NCI-H2227 treated with DMSO at 0.1 percent for 48 hours (cell line): ENCODE data around the gene PICK1.

ENCODE experiments used
- DNase-seq: peaks from one replicate; lab custom pipeline; 2025; lab: John Stamatoyannopoulos, UW

Gene PICK1

GRCh38 chr22:38049812-38050619 is 7.2 kb upstream of the PICK1 start:
- no peak for DNase-seq

- no peak for DNase-seq
Observed at GRCh38 chr22:38050720-38051119, 6.5 kb upstream of the PICK1 start.

- DNase-seq: no peak
Observed at GRCh38 chr22:38051261-38051660, 5.9 kb upstream of the PICK1 start.

- peak; percentile 63 for DNase-seq
Observed at GRCh38 chr22:38051900-38052862, 5.0 kb upstream of the PICK1 start.

- DNase-seq: no peak
Observed at GRCh38 chr22:38062791-38063190, 5.6 kb downstream of the PICK1 start.

DNA sequence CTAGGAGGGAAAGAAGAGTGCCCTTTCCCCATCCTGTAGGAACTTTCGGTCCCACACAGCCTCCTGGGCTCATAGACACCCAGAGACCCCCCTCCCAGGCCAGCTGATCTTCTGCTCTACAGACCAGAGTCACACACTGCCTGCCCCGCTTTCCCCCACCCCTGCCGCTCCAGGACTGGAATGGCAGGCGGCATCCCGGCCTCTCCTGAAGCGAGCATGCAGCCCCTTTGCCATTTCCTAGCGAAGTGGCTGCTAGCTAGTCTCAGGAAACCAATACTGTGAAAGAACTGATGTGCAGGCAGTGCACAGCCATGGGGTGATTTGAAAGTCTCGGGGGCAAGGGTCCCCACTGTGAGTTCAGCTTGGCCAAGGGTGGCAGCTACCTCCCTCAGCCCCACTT is 8.3 kb downstream of the PICK1 start:
- DNase-seq: no peak

DNA sequence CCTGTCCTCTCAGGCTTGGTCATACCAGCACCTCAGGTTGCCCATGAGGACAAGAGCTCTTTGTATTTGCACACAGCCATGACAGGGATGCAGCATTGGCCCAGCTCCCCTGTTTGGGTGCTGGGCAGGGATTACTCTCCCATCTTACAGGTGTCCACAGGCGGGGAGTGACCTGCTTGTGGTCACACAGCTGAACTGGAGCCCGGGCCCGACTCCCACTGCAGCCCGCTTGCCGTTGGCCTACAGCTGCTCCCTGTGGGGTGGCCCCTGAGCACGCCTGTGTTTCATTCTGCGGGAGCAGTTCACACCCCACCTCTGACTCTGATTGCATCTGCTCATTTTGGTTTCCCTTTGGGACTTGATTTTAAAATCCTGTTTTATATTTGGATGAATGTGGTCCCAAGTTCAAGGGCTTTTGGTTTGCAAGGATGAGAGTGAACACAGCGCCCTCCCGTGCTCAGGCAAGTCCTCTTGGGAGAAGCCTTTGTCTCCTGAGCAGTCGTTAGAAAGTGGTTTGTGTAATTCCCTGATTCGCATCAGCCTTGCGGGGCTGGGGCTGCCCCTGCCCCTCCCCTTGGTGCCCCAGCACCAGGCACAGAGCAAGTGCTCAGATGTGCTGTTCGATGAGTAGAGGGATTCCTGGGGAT is 9.3 kb downstream of the PICK1 start:
- DNase-seq: no peak

DNA sequence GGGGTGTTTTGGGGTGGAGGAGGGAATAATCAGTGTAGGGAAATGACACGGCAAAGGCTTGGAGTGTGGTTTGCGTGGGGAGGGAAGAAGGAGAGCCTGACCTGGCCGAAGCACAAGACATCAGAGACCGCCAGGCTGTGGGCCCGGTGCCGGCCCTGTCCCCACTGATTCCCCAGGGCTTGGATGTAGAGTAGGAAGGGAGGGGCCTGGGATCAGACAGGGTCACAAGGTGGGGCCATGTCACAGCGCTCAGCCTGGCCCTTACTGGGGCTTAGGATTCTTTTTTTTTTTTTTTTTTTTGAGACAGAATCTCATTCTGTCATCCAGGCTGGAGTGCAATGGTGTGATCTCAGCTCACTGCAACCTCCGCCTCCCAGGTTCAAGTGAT is 9.8 kb downstream of the PICK1 start:
- no peak for DNase-seq

GRCh38 chr22:38067761-38068360 is 10.7 kb downstream of the PICK1 start:
- no peak for DNase-seq

DNA sequence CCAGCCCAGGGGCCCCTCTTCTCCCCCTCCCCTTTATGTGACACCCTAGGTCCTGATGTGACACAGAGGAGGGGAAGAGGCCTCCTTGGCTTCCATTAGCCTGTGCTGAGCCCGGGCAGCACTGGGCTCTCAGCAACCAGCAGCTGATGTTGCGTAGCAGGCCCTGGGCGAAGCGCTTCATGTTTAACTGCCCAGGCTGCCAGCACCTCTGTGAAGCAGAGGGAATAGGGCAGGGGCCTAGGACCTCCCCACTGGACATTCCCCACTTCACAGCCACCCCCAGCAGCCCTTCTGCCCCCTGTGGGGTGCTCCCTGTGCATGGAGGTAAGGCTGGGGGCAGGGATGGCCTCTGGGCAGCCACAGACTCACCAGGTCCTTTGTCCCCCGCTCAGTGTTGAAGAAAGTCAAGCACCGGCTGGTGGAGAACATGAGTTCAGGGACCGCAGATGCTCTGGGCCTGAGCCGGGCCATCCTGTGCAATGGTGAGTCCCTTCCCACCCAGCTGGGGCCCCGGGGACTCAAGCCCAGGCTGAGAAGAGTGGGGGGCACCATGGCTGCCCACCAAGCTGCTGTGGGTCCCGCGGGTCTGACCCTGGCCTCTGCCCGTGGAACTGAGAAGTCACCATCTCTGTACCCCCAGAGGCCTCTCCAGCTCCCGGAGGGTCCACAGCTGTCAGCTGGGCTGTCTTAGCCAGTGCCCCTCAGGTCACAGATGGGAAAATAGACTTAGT is 11.6 kb downstream of the PICK1 start:
- DNase-seq: no peak

- DNase-seq: peak; percentile 83
Observed at GRCh38 chr22:38069372-38070249, 12.4 kb downstream of the PICK1 start.

DNA sequence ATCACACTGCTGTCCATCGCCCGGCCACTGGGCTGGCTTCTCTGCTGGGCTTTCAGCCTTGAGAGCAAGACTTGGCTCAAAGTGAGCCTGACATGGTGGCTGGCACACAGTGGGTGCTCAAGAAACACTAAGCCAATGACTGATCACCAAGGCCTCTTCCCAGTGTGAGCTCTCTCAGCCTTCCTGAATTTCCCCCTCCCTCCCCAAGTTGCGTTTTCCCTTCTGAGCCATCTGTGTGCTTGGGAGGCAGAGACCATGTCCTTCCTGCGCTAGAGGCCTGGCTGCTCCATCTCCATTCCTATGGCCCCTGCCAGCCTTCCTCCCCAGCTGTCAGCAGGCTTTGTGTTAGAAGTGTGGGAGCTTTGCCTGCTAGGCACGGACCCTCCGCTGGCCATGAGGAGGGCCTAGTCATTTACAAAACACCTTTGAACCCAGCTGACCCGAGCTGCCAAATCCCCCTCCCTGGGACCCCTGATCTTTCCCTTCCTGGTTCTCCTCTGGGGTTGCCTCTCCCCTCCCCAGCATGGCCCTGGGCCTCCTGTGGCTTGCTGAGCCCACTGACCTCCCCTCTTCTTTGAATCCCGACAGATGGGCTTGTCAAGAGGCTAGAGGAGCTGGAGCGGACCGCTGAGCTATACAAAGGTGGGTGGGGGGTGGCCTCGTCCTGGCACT is 13.2 kb downstream of the PICK1 start:
- DNase-seq: no peak

- DNase-seq: no peak
Observed at GRCh38 chr22:38071421-38072321, 14.5 kb downstream of the PICK1 start.

GRCh38 chr22:38072322-38073149 is 15.3 kb downstream of the PICK1 start:
- DNase-seq: no peak

DNA sequence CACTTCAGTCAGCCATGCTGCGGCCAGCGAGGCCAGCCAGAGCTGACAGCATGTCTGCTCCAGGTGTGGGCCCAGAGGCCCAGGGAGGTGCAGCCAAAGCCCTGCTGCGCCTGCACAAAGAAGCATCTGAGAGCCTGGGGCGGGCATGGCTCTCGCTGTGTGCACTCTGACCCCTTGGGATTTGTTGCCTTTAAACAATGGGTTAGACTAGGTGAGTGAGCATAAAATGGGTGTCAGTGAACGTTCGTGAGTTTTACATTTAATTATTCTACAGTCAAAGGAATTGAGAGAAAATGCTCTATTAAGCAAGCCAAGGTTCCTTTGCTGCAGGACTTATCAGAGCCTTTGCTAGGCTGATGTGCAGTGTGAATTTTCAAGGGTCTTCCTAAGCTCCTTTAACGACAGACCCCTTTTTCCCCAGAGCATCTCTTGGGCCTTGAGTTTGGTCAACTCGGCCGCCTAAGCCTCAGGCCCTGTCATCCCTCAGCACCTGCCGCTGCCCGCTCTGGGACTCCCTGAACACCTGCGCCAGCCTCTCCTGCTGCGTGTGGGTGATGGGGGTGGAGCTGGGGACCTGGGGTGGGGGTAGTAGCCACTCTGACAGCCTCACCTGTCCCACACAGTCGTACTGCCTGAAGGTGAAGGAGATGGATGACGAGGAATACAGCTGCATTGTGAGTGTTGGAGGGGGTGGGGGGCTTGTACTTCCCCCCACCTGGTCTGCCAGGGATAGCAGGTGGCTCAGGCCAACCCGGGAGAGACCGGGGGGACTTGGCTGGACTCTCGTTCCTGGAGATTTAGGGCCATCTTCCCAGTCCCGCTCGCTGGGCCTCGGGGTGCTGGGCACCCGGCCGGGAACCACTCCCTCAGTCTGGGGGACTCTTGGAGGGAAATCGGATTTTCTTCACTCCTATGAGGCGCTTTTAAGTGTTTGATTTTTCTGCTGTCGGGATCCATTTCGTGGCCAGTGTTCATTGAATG is 16.2 kb downstream of the PICK1 start:
- DNase-seq: no peak
